ENCODE data around the gene CDH4.
"Not testable (repeated sequence)": the region's sequence is repeated elsewhere in the genome, so short reads cannot be mapped to it uniquely, and the experiment has no call there.

Gene CDH4

DNA sequence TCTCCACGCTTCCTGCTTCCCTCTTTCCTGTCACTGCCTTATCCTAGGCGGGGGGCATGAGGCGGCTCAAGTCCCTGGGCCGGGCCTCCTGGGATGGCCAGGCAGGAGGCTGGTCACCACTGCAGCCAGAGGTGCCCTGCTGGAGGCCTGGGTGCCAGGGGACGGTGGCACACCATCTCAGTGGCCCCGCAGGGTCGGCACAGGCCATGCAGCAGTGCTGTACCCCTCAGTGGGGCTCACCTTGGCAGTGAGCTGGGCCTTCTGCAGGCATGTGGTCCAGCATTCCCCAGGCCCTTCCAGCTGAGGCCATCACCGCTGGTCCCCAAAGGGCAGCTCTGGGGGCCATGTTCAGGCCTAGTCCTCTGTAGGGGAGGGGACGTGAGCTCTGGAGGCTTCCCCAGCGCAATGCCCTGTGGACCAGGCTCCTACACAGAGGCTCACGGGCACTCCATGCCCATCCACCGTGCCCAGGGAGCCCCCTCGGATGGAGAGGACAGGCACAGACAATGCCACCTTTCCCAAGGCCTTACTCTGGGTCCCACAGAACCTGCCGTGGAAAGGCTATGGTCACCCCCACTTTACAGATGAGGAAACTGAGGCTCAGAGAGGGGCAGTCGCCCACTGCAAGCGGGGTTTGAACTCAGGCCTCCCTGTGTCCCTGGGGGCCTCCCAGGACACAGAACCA is 689.8 kb downstream of the CDH4 start:
- TF ChIP-seq, protein P1, sequence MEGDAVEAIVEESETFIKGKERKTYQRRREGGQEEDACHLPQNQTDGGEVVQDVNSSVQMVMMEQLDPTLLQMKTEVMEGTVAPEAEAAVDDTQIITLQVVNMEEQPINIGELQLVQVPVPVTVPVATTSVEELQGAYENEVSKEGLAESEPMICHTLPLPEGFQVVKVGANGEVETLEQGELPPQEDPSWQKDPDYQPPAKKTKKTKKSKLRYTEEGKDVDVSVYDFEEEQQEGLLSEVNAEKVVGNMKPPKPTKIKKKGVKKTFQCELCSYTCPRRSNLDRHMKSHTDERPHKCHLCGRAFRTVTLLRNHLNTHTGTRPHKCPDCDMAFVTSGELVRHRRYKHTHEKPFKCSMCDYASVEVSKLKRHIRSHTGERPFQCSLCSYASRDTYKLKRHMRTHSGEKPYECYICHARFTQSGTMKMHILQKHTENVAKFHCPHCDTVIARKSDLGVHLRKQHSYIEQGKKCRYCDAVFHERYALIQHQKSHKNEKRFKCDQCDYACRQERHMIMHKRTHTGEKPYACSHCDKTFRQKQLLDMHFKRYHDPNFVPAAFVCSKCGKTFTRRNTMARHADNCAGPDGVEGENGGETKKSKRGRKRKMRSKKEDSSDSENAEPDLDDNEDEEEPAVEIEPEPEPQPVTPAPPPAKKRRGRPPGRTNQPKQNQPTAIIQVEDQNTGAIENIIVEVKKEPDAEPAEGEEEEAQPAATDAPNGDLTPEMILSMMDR (IDR thresholded peaks at IDR 0.05; ENCODE audit: extremely low read depth, missing control alignments), result no peak
- no peak for DNase-seq (ENCODE audit: low spot score)

DNA sequence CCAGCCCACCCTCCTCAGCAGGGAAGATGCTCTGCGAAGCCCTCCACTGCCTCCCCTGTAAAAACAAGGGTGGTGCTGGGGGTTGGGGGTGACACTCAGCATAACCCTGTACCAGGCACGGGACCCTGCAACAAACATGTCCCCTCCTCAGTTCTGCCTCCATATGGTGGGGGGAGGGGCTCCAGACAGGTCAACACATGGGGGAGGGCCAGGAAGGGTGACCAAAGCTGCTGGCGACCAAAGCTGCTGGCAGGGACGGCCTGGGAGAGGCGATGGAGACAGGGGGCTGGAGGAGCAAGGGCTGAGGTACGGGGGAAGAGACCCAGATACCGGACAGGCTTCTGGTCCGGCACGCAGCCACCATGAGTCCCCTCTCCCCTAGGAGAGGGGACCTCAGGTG is 690.5 kb downstream of the CDH4 start:
- TF ChIP-seq, protein P1 (IDR thresholded peaks at IDR 0.05; ENCODE audit: extremely low read depth, missing control alignments), result no peak

GRCh38 chr20:61944967-61945366 is 692.9 kb downstream of the CDH4 start:
- DNase-seq (ENCODE audit: low spot score), result not testable (repeated sequence)

More for the DNA sequence above, 690.5 kb downstream of the CDH4 start:
- DNase-seq (ENCODE audit: low spot score), result no peak

- not testable (repeated sequence) for DNase-seq (ENCODE audit: low spot score)
Measured at GRCh38 chr20:61945495-61945894, 693.4 kb downstream of the CDH4 start.

GRCh38 chr20:61948056-61948455 is 696.0 kb downstream of the CDH4 start:
- not testable (repeated sequence) for DNase-seq (ENCODE audit: low spot score)

DNA sequence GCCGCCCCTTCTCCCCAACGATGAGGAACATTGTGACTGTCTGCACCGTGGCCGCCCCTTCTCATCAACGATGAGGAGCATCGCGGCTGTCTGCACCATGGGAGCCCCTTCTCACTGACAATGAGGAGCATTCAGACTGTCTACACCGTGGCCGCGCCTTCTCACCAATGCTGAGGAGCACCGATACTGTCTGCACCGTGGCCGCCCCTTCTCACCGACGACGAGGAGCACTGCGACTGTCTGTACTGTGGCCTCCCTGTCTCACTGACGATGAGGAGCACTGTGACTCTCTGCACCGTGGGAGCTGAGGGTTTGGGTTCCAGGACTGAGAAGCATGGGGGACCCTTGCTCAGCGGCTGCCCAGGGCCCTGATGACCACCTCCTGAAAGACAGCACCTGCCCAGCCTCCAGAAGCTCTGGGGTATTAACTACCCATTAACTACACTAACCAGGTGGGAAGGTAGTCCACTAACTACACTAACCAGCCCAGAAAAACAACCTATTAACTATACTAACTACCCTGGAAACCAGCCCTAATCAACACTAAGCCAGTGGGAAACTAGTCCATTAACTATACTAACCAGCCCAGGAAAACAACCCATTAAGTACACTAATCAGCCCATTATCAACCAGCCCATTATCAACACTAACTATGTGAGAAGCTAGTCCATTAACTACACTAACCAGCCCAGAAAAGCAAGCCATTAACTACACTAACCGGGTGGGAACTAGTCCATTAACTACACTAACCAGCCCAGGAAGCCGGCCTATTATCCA is 696.7 kb downstream of the CDH4 start:
- TF ChIP-seq, protein P1 (IDR thresholded peaks at IDR 0.05; ENCODE audit: extremely low read depth, missing control alignments), result no peak
- no peak for DNase-seq (ENCODE audit: low spot score)

GRCh38 chr20:61949363-61949713 is 697.3 kb downstream of the CDH4 start:
- no peak for DNase-seq (ENCODE audit: low spot score)
- TF ChIP-seq, protein P1 (IDR thresholded peaks at IDR 0.05; ENCODE audit: extremely low read depth, missing control alignments), result no peak

DNA sequence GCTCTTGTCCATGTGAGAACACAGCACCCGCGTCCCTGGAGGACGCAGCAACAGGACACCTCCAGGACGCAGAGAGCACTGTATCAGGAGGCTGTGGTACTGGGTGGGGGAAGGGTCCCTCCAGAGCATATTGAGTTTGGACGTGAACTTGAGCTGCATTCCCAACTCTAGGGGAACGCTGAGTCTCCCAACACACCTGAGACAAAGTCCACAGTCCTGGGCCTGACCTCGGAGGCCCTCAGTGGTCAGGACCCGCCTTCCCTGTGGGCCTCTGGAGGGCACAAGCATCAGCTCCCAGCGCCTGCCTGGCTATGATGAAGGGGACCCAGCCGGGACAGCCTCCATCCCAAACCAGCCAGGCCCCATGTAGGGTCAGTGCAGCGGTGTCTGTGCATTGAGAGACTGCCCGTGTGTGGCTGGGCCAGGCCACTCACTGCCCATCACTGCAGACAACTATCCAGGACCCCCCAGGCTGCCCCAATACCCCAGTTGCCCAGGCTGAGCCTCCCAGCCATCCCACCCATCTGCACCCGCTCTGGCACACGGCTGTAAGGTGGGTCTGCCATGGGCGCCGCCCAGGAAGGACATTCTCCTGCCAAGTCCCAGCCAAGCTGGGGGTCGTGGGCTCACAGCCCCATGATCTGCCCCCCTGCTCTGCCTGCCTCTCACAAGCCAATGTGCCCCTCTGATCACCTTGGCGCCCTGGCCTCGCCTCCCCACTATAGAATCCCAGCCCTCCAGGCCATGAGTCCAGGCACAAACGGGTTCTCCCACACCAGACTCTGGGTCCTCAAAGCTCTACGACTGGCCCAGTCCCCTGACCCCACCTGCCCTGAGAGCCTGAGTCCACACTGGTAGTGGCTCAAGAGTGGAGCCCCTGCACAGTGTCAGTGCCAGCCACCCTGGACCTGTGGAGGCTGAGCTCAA is 697.9 kb downstream of the CDH4 start:
- no peak for DNase-seq (ENCODE audit: low spot score)
- TF ChIP-seq, protein P1 (IDR thresholded peaks at IDR 0.05; ENCODE audit: extremely low read depth, missing control alignments), result no peak

All from GM20000 (cell line).